ENCODE results near the gene GIMAP2.
"Not testable (repeated sequence)": the region's sequence is repeated elsewhere in the genome, so short reads cannot be mapped to it uniquely, and the experiment has no call there.

GIMAP2 gene

DNA sequence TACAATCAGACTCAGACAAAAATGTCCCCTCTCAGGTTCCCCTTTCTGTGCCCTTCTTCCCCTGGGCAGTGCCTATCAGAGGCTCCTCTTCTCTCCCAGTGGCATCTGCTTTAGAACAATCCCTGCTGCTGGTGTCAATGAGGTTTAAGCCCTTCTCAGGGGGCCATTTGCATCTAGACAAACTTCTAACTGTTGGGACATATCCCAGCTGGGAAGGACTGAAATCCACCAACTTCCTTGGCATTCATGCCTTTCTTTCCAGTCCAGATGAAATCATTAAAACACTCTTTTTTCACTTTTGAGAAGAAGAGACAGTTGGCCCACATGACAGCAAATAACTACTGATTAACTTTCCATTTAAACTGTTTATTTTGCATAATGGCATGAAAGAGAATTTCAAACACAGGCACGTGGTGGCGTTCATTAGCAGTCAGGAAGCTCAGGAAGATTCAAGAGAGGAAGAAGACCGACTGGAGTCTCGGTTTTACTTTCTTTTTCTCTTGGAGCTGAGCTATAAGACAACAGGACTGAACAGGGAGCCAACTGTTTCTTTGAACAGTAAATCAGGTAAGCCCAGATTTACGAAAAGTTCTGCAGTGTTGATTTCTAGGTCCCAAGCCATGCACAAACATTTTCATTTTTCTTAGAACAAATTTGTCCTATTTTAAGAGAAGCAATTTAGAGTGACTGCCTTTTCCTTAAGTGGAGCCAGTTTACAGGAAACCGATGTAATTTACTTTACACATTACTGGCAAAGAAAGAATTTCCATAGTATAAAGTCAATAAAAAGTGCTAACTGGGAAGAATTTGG, at the start of gene GIMAP2:
Gene GIMAP2 (plus strand): TSS at position 488 of the 811 bp plus-strand sequence. CDS start 1,354 bp downstream, outside the sequence.
- DNase-seq, result no peak

GRCh38 chr7:150641854-150642253, 43.7 kb upstream of the GIMAP2 start:
- no peak for DNase-seq

DNA sequence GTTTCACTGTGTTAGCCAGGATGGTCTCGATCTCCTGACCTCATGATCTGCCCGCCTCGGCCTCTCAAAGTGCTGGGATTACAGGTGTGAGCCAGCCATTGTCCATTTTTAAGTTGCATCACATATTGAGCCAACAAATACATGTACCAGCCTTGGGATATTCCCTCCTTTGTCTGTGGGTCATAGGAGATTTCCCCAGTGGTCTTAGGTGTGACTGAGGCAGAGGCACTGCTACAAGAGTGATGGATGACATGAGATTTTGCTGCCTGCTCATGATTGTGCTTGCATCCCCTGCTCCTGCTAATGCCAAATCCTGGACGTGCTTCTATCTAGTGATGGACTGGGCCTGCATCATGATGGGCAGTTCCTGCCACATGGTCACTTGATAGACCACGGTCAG, 42.6 kb upstream of the GIMAP2 start:
- DNase-seq, result no peak

DNA sequence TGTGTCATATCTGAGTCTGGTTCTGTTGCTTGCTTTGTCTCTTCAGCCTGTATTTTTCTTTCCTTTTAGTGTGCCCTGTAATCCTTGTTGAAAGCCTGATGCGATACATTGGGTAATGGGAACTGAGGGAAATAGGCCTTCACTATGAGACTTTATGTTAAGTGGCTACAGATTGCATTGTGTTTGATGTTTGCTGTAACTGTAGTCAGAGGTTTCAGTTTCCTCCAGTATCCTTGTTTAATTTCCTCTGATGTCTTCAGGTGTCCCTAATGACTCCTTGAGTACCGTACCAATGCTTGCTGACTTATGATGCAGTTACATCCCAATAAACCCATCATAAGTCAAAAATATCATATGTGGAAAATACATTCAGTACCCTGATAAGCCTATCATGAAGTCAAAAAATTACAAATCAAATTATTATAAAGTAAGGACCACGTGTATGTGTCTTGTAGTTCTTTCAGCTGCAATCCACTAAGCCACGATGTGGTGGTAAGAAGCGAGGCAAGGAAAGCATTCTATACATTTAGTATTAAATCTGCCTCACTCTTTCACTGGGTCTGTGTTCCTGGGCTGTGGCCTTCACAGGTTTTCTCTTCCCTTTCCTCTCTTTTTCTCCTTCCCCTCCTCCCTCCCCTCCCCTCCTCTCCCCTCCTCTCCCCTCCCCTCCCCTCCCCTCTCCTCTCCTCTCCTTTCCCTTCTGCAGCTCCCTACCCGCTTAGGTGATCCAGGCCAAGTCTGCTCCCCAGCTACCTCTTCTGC, 40.1 kb upstream of the GIMAP2 start:
- DNase-seq, result no peak

DNA sequence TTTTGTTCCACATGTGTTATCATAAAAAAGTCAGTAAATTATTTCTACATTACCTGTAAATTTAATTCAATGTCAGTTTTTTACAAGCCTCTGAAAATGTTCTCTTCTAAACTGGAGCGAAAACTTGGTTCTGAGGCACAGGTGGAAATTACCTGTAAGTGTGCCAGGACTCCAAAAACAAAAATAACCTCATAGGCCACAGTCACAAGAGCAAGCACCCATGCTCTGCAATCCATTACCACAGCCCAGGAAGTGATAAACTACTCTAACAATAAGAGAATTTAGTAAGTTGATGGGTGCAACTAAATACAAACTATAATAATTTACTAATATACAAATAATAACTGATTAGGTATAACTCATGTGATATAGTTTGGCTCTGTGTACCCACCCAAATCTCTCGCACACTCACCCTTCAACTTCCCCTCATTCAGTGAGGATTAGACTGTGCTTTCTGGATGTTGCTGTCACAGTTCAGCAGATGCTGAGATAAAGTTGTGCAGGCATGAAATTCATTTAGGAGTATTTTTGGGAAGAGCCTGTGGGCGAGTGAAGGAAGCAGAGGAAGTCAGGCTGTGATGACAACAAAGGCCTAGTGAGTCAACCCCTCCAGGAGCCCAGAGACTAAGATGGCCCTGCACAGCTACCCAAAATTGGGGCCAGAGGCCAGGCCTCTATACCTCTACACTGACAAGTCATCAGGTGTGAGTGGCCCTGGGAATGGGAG, 37.0 kb upstream of the GIMAP2 start:
- no peak for DNase-seq

- no peak for DNase-seq
Observed at GRCh38 chr7:150649080-150649385, 36.5 kb upstream of the GIMAP2 start.

DNA sequence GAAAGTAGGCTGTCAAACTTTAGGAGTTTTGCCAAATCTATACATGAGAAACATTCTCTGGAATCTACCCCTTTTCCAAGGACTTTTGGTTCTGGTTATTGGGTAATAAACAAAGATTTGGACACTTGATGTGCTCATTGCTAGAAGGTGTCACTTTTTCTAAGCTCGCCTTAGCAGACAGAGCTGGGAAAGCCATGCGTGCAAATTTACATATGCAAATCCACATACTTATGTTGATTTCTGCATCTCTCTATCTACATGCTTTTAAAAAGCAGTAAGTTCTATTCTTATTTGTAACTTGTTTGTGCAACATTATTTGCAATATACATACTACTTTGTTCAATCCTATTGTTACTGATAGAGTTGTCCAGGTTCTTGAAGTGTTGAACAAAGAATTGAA, 30.8 kb upstream of the GIMAP2 start:
- DNase-seq, result no peak

DNA sequence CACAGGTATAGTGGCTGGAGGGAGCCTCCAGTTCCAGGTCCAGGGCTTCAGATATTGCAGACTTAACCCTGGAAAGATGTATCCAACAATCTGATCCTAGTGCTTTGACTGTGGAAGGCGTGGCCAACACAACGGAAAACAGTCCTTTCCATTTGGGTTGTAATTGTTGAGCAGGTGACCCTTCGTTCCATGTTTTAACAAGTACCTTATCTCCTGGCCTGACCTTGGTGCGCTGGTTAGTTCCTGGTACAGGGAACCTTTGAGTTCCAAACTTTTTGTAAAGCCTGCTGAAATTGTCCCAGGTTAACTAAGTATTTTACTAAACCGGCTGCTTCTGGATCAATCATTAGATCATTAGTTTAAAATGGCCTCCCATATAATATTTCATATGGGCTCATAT, 29.5 kb upstream of the GIMAP2 start:
- DNase-seq, result no peak

- DNase-seq, result no peak
Observed at GRCh38 chr7:150657526-150657925, 28.0 kb upstream of the GIMAP2 start.

DNA sequence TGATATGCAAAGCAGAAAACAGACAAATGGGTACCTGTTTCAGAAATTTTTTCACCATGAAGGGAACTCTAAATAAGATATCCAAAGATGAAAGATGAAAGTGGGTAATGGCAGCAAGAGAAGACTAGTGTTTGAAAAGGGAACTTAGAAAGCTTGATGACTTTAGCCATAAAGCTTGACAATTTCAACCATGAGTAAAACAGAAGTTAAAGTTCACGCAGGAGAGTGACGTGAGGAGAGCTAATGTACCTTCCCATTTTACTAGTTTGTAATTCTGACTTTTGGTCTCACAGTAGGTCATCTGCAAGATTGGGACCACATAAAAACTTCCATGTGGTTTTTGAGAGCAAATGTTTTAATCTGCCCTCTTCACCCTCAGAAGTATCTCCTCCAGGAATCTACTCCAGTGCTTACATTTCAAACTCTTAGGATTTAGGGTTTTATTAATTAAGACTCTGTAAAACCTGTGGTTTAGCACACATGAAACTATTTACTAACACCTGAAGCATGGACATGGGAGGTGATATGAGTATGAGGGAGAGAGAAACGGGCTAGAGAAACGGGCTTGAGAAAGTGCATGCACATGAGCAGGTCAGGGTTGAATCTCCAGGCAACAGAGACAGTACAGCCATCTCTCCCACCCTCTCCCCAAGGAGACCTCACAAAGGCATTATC, 24.4 kb upstream of the GIMAP2 start:
- no peak for DNase-seq

GRCh38 chr7:150662821-150663220, 22.7 kb upstream of the GIMAP2 start:
- not testable (repeated sequence) for DNase-seq

DNA sequence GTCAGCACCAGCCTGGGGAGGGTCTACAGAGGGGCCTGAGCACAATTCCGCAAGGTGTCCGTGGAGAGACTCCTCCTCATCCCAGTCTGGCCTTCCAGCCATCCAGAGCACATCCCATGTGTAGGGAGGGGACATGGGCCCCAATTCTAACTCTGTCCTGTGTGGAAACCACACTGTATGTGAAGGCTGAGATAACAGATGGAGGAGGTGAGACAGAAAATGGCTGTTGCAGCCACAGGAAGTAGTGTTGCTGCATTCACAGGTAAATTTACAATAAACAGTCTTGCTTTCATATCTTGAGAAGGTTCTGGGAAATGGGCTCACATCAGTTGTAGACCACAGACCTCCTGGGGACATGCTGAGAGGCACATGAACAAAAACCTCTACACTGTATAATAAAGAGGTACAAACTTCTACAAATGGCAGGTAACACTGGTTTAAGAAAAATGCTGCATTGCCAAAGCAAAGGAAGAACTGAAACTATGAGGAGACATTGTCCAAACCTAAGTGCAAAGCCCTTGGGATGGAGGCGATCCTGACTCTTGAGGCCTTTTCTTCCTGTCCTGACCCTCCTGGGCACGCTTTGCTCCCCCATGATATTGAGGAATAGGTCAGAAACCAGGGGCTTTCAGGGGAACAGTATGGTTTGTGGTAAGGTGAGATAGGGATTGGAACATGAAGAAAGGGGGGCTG, 21.6 kb upstream of the GIMAP2 start:
- DNase-seq, result no peak

- DNase-seq, result no peak
Observed at GRCh38 chr7:150665089-150665748, 20.3 kb upstream of the GIMAP2 start.

DNA sequence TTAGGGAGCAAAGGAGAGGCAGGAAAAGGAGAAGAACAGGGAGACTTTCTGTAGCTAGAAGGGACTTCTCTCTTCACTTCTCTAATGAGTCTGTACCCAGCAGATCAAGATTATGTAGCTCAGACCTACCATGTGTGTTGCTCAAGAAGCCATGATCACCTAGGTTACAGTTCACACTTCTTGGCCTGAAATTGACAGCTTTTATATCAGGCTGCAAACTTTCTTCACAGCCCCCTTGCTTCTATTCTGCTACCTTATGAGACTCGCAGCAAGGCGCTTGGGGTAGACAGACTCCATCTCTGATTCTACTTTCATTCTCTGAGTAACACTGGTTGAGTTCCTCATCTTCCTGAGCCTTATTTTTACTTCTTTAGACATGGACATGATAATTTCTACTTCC, 19.6 kb upstream of the GIMAP2 start:
- DNase-seq, result no peak

GRCh38 chr7:150666412-150666811, 19.1 kb upstream of the GIMAP2 start:
- no peak for DNase-seq

GRCh38 chr7:150668472-150668911, 17.0 kb upstream of the GIMAP2 start:
- DNase-seq, result no peak

- DNase-seq, result no peak
Observed at GRCh38 chr7:150668977-150669376, 16.5 kb upstream of the GIMAP2 start.

GRCh38 chr7:150671798-150672585, 13.5 kb upstream of the GIMAP2 start:
- not testable (repeated sequence) for DNase-seq

DNA sequence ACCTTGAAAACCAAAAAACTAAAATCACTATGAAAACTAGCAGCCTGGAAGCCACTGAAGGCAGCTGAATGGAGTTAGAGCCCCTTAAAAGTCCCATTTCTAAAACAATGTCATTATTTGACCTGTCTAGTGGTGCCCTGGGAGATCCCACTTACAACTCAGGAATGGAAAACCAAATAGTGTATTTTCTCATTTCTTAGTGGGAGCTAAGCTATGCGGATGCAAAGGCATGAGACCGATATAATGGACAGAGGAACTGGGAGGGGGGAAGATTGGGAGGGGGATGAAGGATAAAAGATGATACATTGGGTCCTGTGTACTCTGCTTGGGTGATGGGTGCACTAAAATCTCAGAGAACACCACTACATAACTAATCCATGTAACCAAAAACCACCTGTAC, 9.8 kb upstream of the GIMAP2 start:
- DNase-seq, result no peak

DNA sequence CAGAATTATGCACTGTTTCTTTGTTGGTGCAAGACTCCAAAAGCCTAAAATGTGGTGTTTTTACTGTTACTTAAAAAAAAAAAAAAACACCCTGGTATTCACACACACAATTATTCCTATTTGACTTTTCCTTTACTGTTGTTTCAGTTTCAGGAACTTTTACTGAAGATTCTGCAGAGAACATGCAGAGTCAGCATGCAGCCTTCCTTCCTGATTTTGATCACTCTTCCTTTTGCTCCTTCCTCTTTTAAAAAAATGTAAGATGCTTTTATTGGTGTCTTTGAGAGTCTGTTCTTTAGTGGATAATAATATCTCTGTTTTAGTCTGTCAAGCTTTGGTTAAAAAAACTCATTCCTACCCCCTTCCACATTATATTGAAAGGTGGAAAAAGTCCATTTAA, 9.2 kb upstream of the GIMAP2 start:
- DNase-seq, result not testable (repeated sequence)

DNA sequence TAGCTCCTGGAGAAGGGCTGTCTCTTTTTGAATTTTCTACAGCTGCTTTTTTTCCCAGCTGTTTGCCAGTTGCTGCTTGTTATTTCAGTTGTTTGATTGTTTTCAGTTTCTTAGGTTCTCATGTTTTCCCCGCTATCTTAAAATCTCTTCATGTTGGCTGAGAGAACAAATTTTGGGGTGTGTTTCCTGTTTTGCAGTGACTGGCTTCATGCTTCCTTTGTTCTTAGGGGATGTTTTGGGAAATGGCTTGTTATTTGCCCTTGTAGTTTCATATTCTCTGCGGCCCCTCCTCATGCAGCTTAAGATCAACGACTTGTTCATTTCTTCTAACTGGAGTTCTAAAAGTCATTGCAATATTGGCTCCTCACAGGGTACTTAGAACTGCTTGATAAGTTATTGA, 8.7 kb upstream of the GIMAP2 start:
- DNase-seq, result not testable (repeated sequence)
